HG03442 (cell line): ENCODE results near the gene PGM2.
A peak's percentile ranks its signal among the peaks of the same experiment; 100 is the strongest.

Experiments
- ATAC-seq: cut with Tn5 transposase; IDR thresholded peaks from one replicate; pipeline ENCODE4 v1.9.1; 2021; ENCODE audit warnings: mild to moderate bottlenecking, moderate library complexity; ENCODE audit not compliant: unreplicated experiment

The PGM2 gene

DNA sequence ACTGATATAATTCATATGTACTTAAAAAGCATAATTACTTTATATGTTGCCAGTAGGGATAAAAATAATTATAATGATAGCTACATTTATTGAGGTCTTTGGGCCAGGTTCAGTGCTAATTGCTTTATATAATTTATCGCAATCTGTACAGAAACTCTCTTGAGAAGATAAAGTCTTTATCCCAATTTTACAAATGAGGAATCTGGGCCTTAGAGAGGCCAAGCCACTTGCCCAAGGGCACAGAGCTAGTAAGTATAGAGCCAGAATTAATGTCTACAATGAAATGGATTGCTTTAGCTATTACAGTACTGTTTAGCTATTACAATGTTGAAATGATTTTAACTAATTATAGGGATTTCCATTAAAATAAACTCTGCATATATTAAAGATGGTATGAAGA, 33.8 kb downstream of the PGM2 start:
- no peak for ATAC-seq

GRCh38 chr4:37862961-37863360, 36.5 kb downstream of the PGM2 start:
- no peak for ATAC-seq

DNA sequence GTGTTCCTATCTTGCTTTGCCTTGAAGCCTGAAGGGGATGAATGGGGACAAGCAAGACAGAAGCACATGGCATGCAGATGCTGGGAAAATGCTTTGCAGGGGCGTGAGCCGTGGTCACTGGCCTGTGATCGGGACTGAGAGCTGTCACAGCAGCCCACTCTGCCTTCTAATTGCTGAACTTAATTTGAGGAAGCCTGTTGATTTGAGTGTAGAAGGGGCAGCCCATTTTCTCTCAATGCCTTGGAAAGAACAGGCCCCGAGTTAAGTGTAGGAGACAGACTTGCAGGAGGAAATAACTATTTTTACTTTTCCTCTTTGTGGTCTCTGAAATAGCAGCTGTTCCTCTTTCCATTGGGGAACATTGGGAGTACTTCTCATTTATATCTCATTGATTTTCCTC, 38.3 kb downstream of the PGM2 start:
- ATAC-seq, result no peak

- ATAC-seq, result no peak
Measured at GRCh38 chr4:37865450-37865849, 39.0 kb downstream of the PGM2 start.

DNA sequence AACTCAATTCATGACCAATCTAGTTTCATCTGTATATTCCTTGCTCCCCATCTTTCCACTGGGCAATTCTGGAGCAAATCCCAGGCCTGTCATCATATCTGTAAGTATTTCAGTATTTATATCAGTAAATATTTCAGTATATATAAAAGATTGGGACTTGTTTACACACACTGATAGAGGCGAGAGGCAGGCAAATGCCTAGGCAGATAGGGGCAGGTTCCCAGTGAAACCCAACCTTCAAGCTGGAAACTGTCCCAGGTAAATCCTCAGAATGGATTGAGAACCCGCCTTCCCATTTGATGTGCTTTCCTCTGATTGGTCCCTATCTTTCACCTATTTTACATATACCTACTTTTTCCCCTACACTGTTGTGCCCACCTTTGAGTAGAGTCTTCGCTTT, 40.6 kb downstream of the PGM2 start:
- no peak for ATAC-seq

DNA sequence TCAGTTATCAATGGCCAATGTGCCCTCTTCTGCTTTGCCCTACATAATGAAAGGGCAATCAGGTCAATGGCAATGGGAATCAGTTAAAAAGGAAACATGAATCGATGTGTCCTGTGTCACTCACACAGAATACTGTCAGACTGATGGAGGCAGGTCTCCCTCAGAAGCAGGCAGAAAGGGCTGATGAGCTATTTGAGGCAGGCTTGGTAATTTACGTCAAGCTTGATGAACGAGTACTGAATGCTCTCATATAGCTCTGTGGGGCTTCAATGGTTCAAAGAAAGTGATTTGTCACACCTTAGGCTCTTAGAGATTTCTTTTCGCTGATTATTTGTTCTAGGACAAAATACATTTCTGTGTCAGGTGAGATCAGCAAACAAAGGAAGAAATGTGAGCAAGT, 41.8 kb downstream of the PGM2 start:
- no peak for ATAC-seq

DNA sequence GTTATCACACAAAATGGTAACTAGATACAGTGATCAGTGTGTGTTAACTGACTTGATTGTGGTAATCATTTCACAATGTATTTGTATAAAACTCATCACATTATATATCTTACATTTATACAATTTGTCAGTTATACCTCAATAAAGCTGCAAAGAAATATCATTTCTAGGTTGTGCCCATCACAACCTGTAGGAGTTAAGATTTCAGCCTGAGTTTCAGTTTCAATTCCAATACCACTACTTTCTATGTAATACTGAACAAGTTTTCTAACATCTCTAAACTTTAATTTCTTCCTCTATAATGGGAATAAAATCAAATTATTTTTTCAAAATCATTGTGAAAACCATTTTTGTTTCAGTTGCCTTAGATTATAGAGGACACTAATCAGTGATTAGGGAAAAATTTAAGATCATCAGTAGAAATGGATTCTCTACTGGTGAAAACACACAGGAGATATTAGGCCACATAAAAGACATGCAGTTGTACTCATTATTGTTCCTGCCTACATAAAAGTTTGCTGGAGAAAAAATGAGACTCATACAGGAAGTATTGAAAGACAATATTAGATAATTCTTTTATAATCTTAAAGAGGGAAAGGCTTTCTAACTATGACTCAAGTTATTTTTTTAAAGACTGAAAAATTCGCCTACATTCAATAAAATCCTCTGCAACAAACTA, 46.0 kb downstream of the PGM2 start:
- ATAC-seq, result no peak

GRCh38 chr4:37873386-37873785, 46.9 kb downstream of the PGM2 start:
- ATAC-seq, result no peak

GRCh38 chr4:37876156-37876555, 49.7 kb downstream of the PGM2 start:
- ATAC-seq, result no peak

- no peak for ATAC-seq
Measured at GRCh38 chr4:37879365-37879764, 52.9 kb downstream of the PGM2 start.

- ATAC-seq, result no peak
Measured at GRCh38 chr4:37881811-37882210, 55.3 kb downstream of the PGM2 start.

DNA sequence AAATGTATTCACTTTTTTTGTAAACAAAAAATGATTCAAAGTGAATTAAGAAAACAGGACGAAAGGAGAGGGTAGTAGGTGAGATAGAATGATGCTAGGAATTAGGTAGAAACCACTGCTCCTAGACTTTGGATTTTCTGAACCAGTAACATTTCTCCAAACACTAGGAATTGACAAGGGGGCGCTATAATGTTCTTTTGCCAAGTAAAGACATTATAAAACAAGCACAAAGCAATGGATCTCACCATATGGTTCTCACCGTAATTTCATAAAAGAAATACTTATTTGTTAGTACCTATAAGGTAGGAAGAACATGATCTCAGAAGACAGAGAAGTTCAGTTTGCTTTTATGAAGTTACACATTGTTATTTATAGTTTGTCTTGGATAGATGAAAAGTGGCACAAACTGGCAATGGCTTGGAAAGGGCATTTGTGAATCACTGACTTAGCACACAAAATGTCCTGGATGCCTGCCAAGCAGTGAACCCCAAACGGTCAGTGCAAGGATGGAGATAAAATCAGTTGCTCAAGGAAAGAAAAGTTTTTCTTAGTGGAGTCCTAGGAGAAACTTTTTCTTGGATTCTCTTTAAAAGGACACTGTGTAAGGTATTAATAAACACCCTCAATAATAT, 56.3 kb downstream of the PGM2 start:
- no peak for ATAC-seq

DNA sequence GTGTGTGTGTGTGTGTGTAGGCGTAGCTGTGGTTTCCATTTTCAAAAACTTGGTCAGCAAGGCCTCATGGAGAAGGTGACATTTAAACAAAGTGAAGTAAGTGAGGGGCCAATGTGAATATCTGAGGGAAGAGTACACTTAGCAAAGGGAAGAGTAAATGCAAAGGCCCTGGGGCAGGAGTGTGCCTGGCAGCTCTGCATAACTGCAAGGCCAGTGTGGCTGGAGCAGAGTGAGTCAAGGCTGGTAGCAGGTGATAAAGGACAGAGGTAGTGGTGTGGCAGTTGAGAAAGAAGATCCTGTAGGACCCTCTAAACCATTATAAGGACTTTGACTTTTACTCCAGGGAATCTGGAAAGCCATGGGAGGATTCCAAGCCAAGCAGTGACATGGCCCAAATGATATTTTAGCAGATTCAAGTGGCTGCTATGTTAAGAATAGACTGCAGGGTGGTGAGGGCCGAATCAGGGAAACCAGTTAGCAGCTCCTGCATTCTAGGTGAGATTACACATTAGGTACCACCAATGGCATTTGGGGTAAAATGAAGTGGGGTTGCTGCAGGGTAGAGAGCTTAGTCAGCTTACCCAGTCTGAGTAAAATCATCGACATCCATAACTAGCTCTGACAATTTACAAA, 58.5 kb downstream of the PGM2 start:
- no peak for ATAC-seq

GRCh38 chr4:37885496-37885895, 59.0 kb downstream of the PGM2 start:
- ATAC-seq, result no peak

- peak; percentile 5 for ATAC-seq
Measured at GRCh38 chr4:37889849-37890800, 63.6 kb downstream of the PGM2 start.

- peak; percentile 29 for ATAC-seq
Measured at GRCh38 chr4:37890801-37891259, 64.3 kb downstream of the PGM2 start, which contains the start of gene TBC1D1. Gene TBC1D1 (plus strand): TSS chr4:37891084. CDS start chr4:37902096, 11,012 bp downstream.

- ATAC-seq, result peak; percentile 52
Measured at GRCh38 chr4:37891260-37892159, 65.0 kb downstream of the PGM2 start.

GRCh38 chr4:37892641-37893040, 66.2 kb downstream of the PGM2 start:
- ATAC-seq, result peak; percentile 56

GRCh38 chr4:37893164-37893563, 66.7 kb downstream of the PGM2 start:
- ATAC-seq, result no peak

- ATAC-seq, result no peak
Measured at GRCh38 chr4:37895271-37895670, 68.8 kb downstream of the PGM2 start.
